T-helper 1 cell treated with Interleukin-12 subunit alpha and Interleukin-12 subunit beta and Interleukin-4 antibody, amounts not matched to agents 30 μg/mL and 1 μg/mL, for 36 hours (primary cell): ENCODE measurements around the gene LPAR1.
"Not testable (repeated sequence)": the region's sequence is repeated elsewhere in the genome, so short reads cannot be mapped to it uniquely, and the experiment has no call there.

Experiments used
- H3K27ac Mint-ChIP-seq: one replicate; pipeline ENCODE4 v1.8.0; 2021; ENCODE audit warnings: mild to moderate bottlenecking, mixed read lengths
- H3K27me3 Mint-ChIP-seq: one replicate; pipeline ENCODE4 v1.8.0; 2021; ENCODE audit warnings: low read depth, mixed read lengths
- H3K36me3 Mint-ChIP-seq: one replicate; pipeline ENCODE4 v1.8.0; 2021; ENCODE audit warnings: low read depth, mixed read lengths
- H3K4me1 Mint-ChIP-seq: one replicate; pipeline ENCODE4 v1.8.0; 2021; ENCODE audit warnings: low read depth, mixed read lengths
- H3K4me3 Mint-ChIP-seq: one replicate; pipeline ENCODE4 v1.8.0; 2021; ENCODE audit warnings: mild to moderate bottlenecking, moderate library complexity, mixed read lengths
- H3K9me3 Mint-ChIP-seq: one replicate; pipeline ENCODE4 v1.8.0; 2021; ENCODE audit warnings: mixed read lengths

Gene LPAR1

GRCh38 chr9:110846215-110846614 is 192.1 kb downstream of the LPAR1 start:
- Mint-ChIP-seq H3K9me3 (no peaks in the 10 kb centered on the region), H3K4me1 (no peaks in the 10 kb centered on the region), H3K27me3 (no peaks in the 10 kb centered on the region), H3K36me3 (no peaks in the 10 kb centered on the region), H3K4me3 (no peak overlapping the region), H3K27ac (no peak overlapping the region)

- Mint-ChIP-seq H3K27me3 (no peaks in the 10 kb centered on the region), H3K36me3 (no peaks in the 10 kb centered on the region), H3K9me3 (no peaks in the 10 kb centered on the region), H3K4me3 (no peak overlapping the region), H3K27ac (no peak overlapping the region), H3K4me1 (no peaks in the 10 kb centered on the region)
These were observed 194.1 kb downstream of the LPAR1 start for GRCh38 chr9:110844121-110844520.

- no peaks in the 10 kb centered on the region for H3K9me3 Mint-ChIP-seq
- no peak overlapping the region for H3K27ac Mint-ChIP-seq
- H3K4me1 Mint-ChIP-seq: no peaks in the 10 kb centered on the region
- no peaks in the 10 kb centered on the region for H3K27me3 Mint-ChIP-seq
- no peaks in the 10 kb centered on the region for H3K36me3 Mint-ChIP-seq
- H3K4me3 Mint-ChIP-seq: no peak overlapping the region
These were observed 195.3 kb downstream of the LPAR1 start for GRCh38 chr9:110842986-110843385.

GRCh38 chr9:110842169-110842568 is 196.1 kb downstream of the LPAR1 start:
- Mint-ChIP-seq H3K27me3 (no peaks in the 10 kb centered on the region), H3K36me3 (no peaks in the 10 kb centered on the region), H3K9me3 (no peaks in the 10 kb centered on the region), H3K4me3 (no peak overlapping the region), H3K4me1 (no peaks in the 10 kb centered on the region), H3K27ac (no peak overlapping the region)

GRCh38 chr9:110837401-110838005 is 200.8 kb downstream of the LPAR1 start:
- no peak overlapping the region for H3K27ac Mint-ChIP-seq
- no peaks in the 10 kb centered on the region for H3K27me3 Mint-ChIP-seq
- no peaks in the 10 kb centered on the region for H3K36me3 Mint-ChIP-seq
- no peaks in the 10 kb centered on the region for H3K9me3 Mint-ChIP-seq
- no peak overlapping the region for H3K4me3 Mint-ChIP-seq
- no peaks in the 10 kb centered on the region for H3K4me1 Mint-ChIP-seq

- H3K36me3 Mint-ChIP-seq: no peaks in the 10 kb centered on the region
These were observed 202.4 kb downstream of the LPAR1 start for GRCh38 chr9:110835859-110836271.

GRCh38 chr9:110835404-110835803 is 202.9 kb downstream of the LPAR1 start:
- Mint-ChIP-seq H3K27ac (no peak overlapping the region), H3K27me3 (no peaks in the 10 kb centered on the region), H3K4me1 (no peaks in the 10 kb centered on the region), H3K9me3 (no peaks in the 10 kb centered on the region), H3K4me3 (no peak overlapping the region), H3K36me3 (no peaks in the 10 kb centered on the region)

More at GRCh38 chr9:110835859-110836271, 202.4 kb downstream of the LPAR1 start:
- H3K27me3 Mint-ChIP-seq: no peaks in the 10 kb centered on the region
- H3K9me3 Mint-ChIP-seq: no peaks in the 10 kb centered on the region
- no peak overlapping the region for H3K4me3 Mint-ChIP-seq
- no peaks in the 10 kb centered on the region for H3K4me1 Mint-ChIP-seq
- H3K27ac Mint-ChIP-seq: no peak overlapping the region

- no peaks in the 10 kb centered on the region for H3K4me1 Mint-ChIP-seq
- H3K27ac Mint-ChIP-seq: no peak overlapping the region
- no peaks in the 10 kb centered on the region for H3K27me3 Mint-ChIP-seq
- no peaks in the 10 kb centered on the region for H3K36me3 Mint-ChIP-seq
- no peaks in the 10 kb centered on the region for H3K9me3 Mint-ChIP-seq
- H3K4me3 Mint-ChIP-seq: no peak overlapping the region
These were observed 205.3 kb downstream of the LPAR1 start for GRCh38 chr9:110832926-110833325.

GRCh38 chr9:110830495-110830894 is 207.8 kb downstream of the LPAR1 start:
- Mint-ChIP-seq H3K36me3 (no peaks in the 10 kb centered on the region), H3K27me3 (no peaks in the 10 kb centered on the region), H3K27ac (no peak overlapping the region), H3K4me3 (no peak overlapping the region), H3K4me1 (no peaks in the 10 kb centered on the region), H3K9me3 (no peaks in the 10 kb centered on the region)

- H3K27ac Mint-ChIP-seq: no peak overlapping the region
- no peaks in the 10 kb centered on the region for H3K27me3 Mint-ChIP-seq
- no peak overlapping the region for H3K4me3 Mint-ChIP-seq
- no peaks in the 10 kb centered on the region for H3K4me1 Mint-ChIP-seq
- H3K36me3 Mint-ChIP-seq: no peaks in the 10 kb centered on the region
- H3K9me3 Mint-ChIP-seq: no peaks in the 10 kb centered on the region
These were observed 210.0 kb downstream of the LPAR1 start for GRCh38 chr9:110828264-110828663.

GRCh38 chr9:110826400-110826799 is 211.9 kb downstream of the LPAR1 start:
- not testable (repeated sequence) for H3K36me3 Mint-ChIP-seq, H3K9me3 Mint-ChIP-seq, H3K4me3 Mint-ChIP-seq, H3K4me1 Mint-ChIP-seq, H3K27me3 Mint-ChIP-seq, H3K27ac Mint-ChIP-seq

- no peaks in the 10 kb centered on the region for H3K27me3 Mint-ChIP-seq
- H3K4me1 Mint-ChIP-seq: no peaks in the 10 kb centered on the region
- H3K36me3 Mint-ChIP-seq: no peaks in the 10 kb centered on the region
- H3K4me3 Mint-ChIP-seq: no peak overlapping the region
- H3K9me3 Mint-ChIP-seq: no peaks in the 10 kb centered on the region
- no peak overlapping the region for H3K27ac Mint-ChIP-seq
These were observed 212.3 kb downstream of the LPAR1 start for GRCh38 chr9:110825950-110826349.

GRCh38 chr9:110825129-110825528 is 213.1 kb downstream of the LPAR1 start:
- not testable (repeated sequence) for H3K4me1 Mint-ChIP-seq, H3K27ac Mint-ChIP-seq, H3K9me3 Mint-ChIP-seq, H3K27me3 Mint-ChIP-seq, H3K4me3 Mint-ChIP-seq, H3K36me3 Mint-ChIP-seq
